Measurements from ENCODE around the gene FLT3LG.
"Not testable (repeated sequence)": the region's sequence is repeated elsewhere in the genome, so short reads cannot be mapped to it uniquely, and the experiment has no call there.

FLT3LG gene

GRCh38 chr19:49461656-49462055 lies 12.4 kb upstream of the FLT3LG start:
- no peak for DNase-seq

GRCh38 chr19:49462492-49462891 lies 11.5 kb upstream of the FLT3LG start:
- no peak for DNase-seq

- DNase-seq = no peak
These were observed 9.9 kb upstream of the FLT3LG start for GRCh38 chr19:49463960-49464740.

- no peak for DNase-seq
These were observed 8.6 kb upstream of the FLT3LG start for GRCh38 chr19:49465371-49465770.

- DNase-seq = no peak
These were observed 5.8 kb upstream of the FLT3LG start for GRCh38 chr19:49468199-49468598.

GRCh38 chr19:49468746-49469447 lies 5.1 kb upstream of the FLT3LG start:
- DNase-seq = peak; percentile 55 to 99 (median 85)

- DNase-seq = peak; percentile 44 to 95 (median 67)
These were observed 4.0 kb upstream of the FLT3LG start for GRCh38 chr19:49469828-49470614.

GRCh38 chr19:49470615-49470978 lies 3.4 kb upstream of the FLT3LG start:
- DNase-seq = no peak

GRCh38 chr19:49472936-49473335 lies 1.1 kb upstream of the FLT3LG start:
- DNase-seq = no peak

GRCh38 chr19:49473501-49473867 lies 531 bp upstream of the FLT3LG start:
- DNase-seq = not testable (repeated sequence)

GRCh38 chr19:49474542-49474924 lies 518 bp downstream of the FLT3LG start:
- DNase-seq = no peak

GRCh38 chr19:49475191-49475917 lies 1.3 kb downstream of the FLT3LG start:
- DNase-seq = peak in 1 of 5 experiments; percentile 40

- DNase-seq = peak in 4 of 5 experiments; percentile 56 to 76 (median 65)
These were observed 2.2 kb downstream of the FLT3LG start for GRCh38 chr19:49475995-49476880.

GRCh38 chr19:49479975-49480628 lies 6.1 kb downstream of the FLT3LG start:
- DNase-seq = no peak

- DNase-seq = no peak
These were observed 7.1 kb downstream of the FLT3LG start for GRCh38 chr19:49481020-49481683.

- no peak for DNase-seq
These were observed 12.2 kb downstream of the FLT3LG start for GRCh38 chr19:49486232-49486631.

- no peak for DNase-seq
These were observed 12.8 kb downstream of the FLT3LG start for GRCh38 chr19:49486710-49487276.

- DNase-seq = peak; percentile 98 to 100 (median 99)
These were observed 13.4 kb downstream of the FLT3LG start, which contains the start of gene RPL13A for GRCh38 chr19:49487277-49488045. RPL13A (plus strand) TSS chr19:49487608; CDS start chr19:49487630, 22 bp downstream.
